Adrenal gland (tissue), 5 donors: ENCODE data around the gene CROCC.
"Not testable (repeated sequence)": the region's sequence is repeated elsewhere in the genome, so short reads cannot be mapped to it uniquely, and the experiment has no call there.

Source experiments
- CTCF ChIP-seq, 6 experiments: fragments of 450-650 bp in 4 of 6; fragments of 200-600 bp in 2 of 6; sonication (generic) in 1 of 6; IDR thresholded peaks; 1 replicate in 5 of 6; 2 replicates in 1 of 6; pipeline versions ENCODE4 v1.5.1 to v1.8.0; 2016 to 2021; ENCODE audit warnings: antibody characterized with exemption in 6 of 6, mild to moderate bottlenecking in 2 of 6, moderate library complexity in 1 of 6
- POLR2A ChIP-seq, 2 donors: fragments of 450-650 bp; IDR thresholded peaks; one replicate each; pipeline ENCODE4 v1.6.1; 2017; ENCODE audit warnings: antibody characterized with exemption in 2 of 2, mild to moderate bottlenecking in 2 of 2, moderate library complexity in 1 of 2
- donor health status: DM: no; HTN: no; CAD: no.

GRCh38 chr1:16890539-16891021 is 31.2 kb upstream of the CROCC start:
- not testable (repeated sequence) for TF ChIP-seq CTCF, POLR2A (IDR thresholded peaks at IDR 0.05)
